ENCODE results near the gene OAF.

GRCh38 chr11:120216426-120217102, 5.7 kb downstream of the OAF start:
- TF ChIP-seq CTCF (IDR thresholded peaks at IDR 0.05): no peak
- TF ChIP-seq POLR2AphosphoS5 (IDR thresholded peaks at IDR 0.05; ENCODE audit: insufficient read depth in 1 of 2, low read depth in 1 of 2): no peak
- TF ChIP-seq POLR2A (IDR thresholded peaks at IDR 0.05): no peak
